Measurements from ENCODE around the gene CGNL1.

DNA sequence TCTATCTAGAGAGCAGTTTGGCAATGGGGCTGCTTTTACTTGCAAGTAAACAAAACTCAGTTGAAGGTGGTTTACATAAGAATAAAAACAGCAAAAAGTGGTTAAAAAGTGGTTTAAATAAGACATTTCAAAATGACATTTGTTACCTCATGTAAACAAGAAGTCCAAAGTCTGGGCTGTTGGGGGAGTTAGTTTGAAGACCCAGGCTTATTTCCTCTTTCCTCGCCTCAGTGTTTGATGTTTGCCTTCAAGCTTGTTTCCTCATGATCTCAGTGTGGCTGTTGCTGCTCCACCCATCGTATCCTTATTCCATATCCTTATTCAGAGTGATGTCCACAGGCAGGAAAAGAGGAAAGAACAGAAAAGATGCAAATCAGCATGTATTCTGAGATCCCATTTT lies 15.2 kb downstream of the CGNL1 start:
- TF ChIP-seq, protein P1, sequence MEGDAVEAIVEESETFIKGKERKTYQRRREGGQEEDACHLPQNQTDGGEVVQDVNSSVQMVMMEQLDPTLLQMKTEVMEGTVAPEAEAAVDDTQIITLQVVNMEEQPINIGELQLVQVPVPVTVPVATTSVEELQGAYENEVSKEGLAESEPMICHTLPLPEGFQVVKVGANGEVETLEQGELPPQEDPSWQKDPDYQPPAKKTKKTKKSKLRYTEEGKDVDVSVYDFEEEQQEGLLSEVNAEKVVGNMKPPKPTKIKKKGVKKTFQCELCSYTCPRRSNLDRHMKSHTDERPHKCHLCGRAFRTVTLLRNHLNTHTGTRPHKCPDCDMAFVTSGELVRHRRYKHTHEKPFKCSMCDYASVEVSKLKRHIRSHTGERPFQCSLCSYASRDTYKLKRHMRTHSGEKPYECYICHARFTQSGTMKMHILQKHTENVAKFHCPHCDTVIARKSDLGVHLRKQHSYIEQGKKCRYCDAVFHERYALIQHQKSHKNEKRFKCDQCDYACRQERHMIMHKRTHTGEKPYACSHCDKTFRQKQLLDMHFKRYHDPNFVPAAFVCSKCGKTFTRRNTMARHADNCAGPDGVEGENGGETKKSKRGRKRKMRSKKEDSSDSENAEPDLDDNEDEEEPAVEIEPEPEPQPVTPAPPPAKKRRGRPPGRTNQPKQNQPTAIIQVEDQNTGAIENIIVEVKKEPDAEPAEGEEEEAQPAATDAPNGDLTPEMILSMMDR (IDR thresholded peaks at IDR 0.05): no peak
- TF ChIP-seq POLR2A (IDR thresholded peaks at IDR 0.05): no peak

All from lower leg skin (tissue), 3 donors.